GM19193 (cell line): ENCODE results near the gene GPR173.

Experiments
- POLR2A ChIP-seq: IDR thresholded peaks from 4 replicates; pipeline ENCODE4 v1.6.1; 2011; ENCODE audit not compliant: insufficient read depth, insufficient read length; ENCODE audit errors: extremely low read depth

The GPR173 gene

DNA sequence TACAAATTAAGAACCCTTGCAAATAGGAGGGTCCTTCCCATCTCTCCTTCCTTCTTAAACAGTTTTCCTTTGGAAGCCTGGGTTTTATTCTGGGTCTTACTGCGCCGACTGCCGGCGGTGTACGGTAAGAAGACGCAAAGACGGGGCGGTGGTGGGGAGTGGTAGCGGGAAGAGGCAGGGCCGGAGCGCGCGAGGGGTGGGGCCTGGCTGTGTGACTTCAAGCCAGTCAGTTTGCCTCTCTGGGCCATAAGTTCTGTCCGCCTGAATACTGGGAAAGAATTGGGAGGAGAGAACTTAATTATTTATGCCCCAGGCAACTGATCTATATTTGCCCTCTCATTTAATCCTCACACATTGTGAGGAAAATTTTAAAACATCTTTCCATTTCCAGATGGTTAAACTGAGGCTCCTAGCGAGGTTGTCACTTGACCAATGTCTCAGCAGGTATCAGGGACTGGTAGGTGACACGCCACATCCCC is 44.6 kb downstream of the GPR173 start:
- TF ChIP-seq POLR2A, result no peak

- TF ChIP-seq POLR2A, result peak; percentile 42
These were observed 45.4 kb downstream of the GPR173 start, which contains the start of gene KANTR for GRCh38 chrX:53093748-53094581. Gene KANTR, plus strand, starts transcription at chrX:53094142. Its CDS starts 30,131 bp downstream, at chrX:53124273.

- TF ChIP-seq POLR2A, result no peak
These were observed 46.0 kb downstream of the GPR173 start for GRCh38 chrX:53094582-53094905.

DNA sequence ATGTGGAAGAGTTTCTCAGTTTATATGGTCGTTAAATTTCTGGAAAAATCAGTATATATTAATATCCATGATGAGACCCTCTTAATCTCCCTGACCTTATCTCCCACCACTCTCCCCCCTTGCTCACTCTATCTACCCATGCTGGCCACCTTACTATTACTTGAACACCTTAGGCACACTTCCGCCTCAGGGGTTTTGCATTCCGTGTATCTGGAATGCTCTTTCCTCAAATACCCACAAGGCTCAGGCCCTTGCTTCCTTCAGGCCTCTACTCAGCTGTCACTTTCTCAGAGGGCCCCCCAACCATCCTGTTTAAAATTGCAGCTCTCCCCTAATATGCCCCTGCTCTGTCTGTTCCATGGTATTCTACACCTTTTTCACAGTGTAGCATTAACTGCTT is 47.2 kb downstream of the GPR173 start:
- TF ChIP-seq POLR2A, result no peak

DNA sequence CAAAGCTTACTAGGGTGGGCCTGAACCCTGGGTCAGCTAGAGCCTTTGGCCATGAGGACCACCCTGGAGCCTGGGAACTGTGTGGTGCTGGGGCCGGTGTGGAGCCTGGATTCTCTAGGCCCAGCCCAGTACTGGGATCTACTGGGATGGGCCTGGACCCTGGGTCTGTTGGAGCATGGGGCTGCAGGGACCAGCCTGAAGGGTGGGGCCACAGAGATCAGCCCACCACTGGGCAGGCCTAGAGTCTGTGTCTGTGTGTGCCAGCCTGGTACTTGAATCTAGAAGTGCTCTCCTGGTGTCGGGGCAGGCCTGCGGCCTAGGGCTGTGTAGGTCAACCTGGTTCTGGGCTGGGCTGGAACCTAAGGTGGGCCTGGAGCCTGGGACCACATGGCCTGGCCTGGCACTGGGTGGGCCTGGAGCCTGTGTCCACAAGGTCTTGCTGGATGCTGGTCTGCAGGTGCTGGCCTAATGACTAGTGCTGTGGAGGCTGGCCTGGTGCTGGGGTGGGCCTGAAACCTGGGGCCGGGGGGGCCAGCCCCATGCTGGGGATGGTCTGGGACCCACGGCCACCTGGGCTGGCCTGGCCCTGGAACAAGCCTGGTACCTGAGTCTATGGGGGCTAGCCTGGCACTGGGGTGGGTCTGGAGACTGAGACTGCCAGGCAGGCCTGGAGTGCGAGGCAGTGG is 66.4 kb downstream of the GPR173 start:
- TF ChIP-seq POLR2A, result no peak

DNA sequence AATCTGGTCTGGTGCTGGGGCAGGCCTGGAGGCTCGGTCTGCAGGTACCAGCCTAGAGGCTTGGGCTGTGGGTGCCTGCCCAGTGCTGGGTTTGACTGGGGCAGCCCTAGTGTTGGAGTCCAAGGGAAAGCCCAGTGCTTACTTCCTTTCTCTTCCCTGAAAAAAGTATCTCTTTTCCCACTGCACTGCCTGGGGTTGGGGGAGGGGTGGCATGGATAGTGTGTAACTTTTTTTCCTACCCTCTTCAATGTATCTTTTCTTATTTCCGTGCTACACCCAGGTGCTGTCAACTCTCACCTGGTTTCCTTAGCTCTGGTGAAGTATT is 66.9 kb downstream of the GPR173 start:
- TF ChIP-seq POLR2A, result no peak

GRCh38 chrX:53116101-53116500 is 67.5 kb downstream of the GPR173 start:
- no peak for TF ChIP-seq POLR2A

DNA sequence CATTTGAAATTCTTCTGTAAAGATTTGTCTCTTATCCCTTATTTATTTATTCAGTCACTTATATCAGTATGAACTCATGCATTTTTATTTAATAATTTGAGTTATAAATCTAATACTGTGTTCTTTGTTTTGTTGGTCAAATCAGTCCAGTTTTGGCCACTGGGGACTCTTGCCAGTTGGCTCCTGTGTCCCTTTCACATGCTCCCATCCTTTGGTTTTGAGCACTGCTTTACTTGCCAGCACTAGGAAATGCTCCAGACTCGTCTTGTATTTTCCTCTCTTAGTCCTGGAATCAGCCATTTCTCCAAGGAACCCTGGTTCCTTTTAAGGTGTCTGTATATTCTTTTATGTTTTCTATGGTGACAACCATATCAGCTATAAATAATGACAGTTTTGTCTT is 73.4 kb downstream of the GPR173 start:
- TF ChIP-seq POLR2A, result no peak

DNA sequence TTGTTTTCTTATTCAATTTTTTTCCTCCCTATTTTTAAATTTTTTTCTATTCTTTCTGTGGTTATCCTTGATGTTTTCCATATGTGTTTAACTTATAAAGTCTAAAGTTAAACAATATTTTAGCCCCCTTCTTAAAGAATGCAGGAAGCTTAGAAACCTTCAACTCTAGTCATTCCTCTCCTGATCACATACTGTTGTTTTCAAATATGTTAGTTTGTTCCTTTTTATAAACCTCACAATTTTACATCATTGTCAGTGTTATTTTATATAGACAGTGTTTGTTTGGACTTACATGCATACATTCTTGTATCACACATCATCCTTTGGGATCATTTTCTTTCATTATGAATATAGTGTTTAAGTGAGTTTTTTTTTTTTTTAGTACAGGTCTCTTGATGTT is 76.9 kb downstream of the GPR173 start:
- no peak for TF ChIP-seq POLR2A

- no peak for TF ChIP-seq POLR2A
These were observed 77.8 kb downstream of the GPR173 start for GRCh38 chrX:53126377-53126776.

GRCh38 chrX:53128097-53128749 is 79.6 kb downstream of the GPR173 start:
- TF ChIP-seq POLR2A, result no peak
